GM21381 (cell line): Measurements from ENCODE around the gene UFSP2.

Source experiments
- ATAC-seq: cut with Tn5 transposase; IDR thresholded peaks from one replicate; pipeline ENCODE4 v1.9.1; 2021; ENCODE audit warnings: mild to moderate bottlenecking, moderate library complexity; ENCODE audit not compliant: unreplicated experiment

Gene UFSP2

DNA sequence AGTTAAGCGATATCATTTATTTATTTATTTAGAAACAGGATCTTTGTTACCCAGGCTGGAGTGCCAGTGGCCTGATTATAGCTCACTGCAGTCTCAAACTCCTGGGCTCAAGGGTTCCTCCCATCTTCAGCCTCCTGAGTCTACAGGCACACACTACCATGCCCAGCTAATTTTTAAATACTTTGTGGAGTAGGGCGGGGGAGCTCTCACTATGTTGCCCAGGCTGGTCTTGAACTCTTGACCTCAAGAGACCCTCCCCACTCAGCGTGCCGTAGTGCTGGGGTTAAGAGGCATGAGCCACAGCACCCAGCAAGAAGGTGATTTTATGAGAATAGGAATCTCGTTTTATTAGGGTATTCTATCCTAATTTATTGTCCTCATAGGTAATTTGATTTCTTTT, 3.9 kb upstream of the UFSP2 start:
- ATAC-seq = no peak

DNA sequence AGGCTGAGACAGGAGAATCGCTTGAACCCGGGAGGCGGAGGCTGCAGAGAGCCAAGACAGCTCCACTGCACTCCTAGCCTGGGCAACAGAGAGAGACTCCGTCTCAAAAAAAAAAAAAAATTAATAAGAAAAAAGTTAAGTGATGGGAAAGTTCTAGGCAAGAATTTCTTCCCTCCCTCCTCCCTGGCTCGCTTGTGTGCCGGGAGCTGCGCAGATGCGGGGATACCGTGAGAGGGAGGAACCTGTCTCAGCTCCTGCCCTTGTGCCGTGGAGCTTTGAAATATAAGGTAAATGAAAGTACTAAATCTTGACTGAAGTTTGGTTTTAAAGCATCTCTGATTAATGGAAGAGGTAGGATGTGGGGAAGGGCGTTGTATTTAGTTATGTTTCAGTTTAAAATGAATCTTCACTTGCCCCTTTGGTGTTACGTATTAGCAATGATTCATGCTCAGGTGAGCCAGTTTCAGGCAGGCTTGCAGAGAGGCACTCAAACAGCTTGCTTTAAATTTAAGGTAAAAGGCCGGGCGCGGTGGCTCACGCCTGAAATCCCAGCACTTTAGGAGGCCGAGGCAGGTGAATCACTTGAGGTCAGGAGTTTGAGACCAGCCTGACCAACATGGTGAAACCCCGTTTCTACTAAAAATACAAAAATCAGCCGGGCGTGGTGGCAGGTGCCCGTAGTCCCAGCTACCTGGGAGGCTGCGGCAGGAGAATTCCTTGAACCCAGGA, 1.4 kb upstream of the UFSP2 start:
- no peak for ATAC-seq

DNA sequence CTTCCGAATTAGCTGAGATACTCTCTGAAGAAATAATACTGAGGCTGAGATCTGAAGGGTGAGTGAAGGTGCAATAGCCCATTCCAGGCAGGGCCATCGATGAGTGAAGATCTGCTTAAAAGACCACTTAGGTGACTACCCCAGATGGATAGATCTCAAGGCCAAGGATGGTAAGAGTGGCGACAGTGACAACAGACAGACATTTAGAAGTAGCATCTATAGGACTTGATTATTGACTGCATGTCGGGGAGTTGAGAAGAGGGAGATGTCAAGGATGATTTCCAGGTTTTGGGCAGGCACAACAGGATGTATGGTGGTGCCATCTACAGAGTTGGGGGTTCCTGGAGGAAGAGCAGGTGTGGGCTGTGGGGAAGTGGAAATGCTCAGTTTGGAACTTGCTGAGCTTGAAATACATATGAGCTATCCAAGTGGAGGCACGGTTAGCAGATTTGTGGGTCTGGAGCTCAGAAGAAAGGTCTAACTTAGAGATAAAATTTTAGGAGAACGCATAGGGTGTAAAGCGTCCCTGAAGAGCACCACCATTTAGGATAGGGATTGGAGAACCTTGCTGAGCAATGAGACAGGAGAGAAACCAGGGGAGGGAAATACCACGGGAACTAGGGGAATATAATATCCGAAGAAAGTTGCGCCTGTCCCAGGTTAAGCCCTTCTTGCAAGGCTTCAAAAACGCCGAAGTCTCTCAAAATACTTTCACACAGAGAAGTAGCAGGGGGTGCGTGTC, 688 bp downstream of the UFSP2 start:
- ATAC-seq = peak; percentile 3

DNA sequence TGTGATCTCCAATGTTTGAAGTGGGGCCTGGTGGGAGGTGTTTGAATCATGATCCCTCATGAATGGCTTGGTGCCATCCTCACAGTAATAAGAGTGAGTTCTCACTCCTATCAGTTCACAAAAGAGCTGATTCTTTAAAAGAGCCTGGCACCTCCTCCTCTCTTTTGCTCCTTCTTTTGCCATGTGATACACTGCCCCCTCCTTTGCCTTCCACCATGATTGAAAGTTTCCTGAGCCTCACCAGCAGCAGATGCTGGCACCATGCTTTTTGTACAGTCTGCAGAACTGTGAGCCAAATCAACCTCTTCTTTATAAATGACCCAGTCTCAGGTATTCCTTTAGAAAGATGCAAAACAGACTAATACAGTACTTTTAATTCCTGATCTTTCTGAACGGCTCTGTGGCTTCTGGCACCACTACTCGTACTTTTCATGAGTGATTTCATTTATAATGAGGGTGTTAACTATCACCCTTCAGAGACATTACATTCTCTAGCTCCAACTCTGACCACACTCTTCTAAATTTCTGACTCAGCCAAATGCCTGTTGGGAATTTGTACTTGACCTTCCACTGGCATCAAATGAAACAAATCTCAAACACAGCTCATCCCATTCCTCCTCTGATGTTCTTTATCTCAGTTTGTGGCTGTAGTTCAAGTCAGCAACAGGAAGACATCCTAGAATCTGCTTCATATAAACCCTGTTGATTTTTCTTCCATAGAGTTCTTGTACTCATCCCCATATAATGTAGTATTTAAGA, 4.2 kb downstream of the UFSP2 start:
- ATAC-seq = no peak

DNA sequence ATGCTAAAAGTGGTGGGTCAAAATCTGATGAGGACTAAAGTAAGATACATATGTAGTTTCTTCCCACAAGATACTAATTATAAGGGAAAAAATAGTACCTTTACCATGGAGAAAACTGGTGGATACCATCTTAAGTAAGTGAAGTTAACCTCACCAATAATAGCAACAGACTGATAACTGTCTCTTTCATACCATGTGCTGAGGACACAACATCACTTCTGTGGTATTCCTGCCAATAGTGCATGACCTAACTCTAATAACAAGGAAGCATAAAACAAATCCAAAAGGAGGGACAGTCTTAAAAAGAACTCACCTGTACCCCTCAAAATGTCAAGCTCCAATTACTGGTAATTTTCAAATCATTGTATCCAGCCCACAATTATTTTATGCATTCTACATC, 8.8 kb downstream of the UFSP2 start:
- no peak for ATAC-seq

DNA sequence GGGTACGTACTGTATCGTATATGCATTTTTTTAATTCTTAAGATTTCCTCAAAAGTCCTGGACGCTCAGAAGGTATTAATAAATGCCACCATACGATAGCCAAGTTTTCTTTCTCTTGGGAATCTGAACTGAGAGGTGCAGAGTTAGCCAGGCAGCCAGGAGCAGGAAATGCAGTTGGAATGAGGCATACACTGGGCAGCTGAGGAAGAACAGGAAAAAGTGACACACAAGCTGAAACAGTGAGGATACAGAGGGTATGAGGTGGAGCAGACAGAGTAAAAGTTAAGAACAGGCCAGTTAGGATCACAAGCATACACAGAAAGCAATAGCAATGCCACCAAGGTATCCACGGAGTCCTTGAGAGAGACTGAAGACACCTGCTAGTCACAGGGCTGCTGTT, 13.4 kb downstream of the UFSP2 start:
- no peak for ATAC-seq

DNA sequence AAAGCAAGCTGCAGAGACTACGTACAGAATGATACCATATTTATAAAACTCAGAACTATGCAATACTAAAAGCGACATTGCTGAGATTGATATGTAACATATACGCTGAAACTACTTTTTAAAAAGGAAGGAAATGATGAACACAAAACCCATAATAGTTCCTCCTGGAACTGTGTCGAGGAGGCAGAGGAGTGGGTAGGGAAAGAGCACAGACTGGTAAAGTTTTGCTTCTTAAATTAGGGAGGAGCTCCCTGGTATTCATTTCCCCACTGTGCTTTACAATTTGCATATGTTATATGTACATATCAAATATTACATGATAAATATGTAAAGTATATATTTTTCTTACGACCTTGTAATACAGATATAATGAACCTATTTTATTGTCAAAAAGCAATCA, 13.9 kb downstream of the UFSP2 start:
- ATAC-seq = no peak

DNA sequence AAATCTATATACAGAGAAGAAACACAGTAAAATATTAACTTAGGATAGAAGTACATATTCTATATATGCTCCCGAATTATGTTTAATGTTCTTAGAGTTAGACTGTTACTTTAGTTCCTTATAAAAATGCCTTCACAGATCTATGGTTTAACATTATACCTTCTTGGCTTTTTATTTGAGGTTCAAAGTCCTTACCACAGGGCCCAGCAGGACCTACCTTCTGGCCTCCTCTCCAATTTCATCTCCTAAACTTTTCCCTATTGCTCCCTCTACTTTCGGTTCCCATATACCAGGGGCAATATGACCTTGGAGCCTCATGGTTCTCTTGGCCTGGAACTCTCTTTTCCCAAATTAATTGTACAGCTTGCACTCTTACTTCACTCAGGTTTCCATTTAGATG, 17.3 kb downstream of the UFSP2 start:
- ATAC-seq = no peak

DNA sequence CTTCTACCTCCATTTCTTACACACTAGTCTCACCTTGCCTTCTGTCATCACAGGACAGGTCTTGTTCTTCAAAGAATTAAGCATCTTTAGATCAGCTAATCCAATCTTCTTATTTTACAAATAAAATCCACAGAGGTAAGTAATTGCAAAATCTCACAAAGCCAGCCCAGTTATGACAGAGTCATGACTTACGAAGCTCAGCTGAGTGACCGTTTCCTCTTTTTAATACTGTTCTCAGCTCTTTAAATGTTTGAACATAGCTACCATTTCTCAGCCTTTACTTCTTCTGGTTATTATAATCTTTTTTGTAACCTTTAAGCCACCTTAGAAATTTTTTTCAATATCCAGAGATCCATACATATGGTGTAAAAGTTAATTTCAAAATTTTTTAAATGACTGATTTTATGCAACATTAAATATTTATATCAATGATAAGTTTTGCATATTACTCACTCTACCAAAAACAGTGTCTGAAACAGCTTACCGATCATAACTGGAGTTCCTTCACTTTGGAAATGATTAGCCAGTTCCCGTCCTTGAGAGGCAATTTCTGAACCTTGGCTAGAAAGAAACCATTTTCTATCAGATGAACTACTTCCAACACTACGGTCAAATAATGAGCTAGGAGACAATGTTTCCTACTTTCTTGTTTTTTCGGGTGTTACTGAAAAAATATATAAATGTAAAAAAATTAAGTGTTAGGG, 20.3 kb downstream of the UFSP2 start:
- ATAC-seq = peak; percentile 56

DNA sequence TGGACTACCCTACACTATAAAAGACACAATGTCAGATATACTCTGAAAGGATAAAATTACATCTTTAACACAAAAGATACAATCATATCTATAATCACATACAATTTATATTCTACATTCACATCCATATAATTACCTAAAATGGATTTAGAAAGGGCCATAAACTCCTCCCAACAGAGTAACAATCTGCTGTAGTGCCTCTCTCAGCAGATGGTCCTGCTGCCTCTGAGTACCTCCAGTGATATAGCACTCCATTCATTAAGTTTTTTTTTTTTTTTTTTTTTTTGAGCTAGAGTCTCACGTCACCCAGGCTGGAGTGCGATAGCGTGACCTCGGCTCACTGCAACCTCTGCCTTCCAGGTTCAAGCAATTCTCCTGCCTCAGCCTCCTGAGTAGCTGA, 21.7 kb downstream of the UFSP2 start:
- no peak for ATAC-seq

DNA sequence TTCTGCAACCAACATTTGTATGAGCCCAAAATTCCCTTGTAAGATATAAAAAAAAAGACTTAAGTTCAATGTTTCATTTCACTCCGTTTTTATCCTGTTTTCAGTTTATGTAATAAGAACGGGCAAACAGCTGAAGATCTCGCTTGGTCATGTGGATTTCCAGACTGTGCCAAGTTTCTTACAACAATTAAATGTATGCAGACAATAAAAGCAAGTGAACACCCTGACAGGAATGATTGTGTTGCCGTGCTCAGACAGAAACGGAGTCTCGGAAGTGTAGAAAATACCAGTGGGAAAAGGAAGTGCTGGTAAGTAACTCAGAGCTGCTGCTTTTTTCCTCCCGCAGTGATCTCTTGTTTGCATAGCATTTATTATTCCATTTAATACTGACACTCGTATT, 26.3 kb downstream of the UFSP2 start:
- ATAC-seq = no peak

DNA sequence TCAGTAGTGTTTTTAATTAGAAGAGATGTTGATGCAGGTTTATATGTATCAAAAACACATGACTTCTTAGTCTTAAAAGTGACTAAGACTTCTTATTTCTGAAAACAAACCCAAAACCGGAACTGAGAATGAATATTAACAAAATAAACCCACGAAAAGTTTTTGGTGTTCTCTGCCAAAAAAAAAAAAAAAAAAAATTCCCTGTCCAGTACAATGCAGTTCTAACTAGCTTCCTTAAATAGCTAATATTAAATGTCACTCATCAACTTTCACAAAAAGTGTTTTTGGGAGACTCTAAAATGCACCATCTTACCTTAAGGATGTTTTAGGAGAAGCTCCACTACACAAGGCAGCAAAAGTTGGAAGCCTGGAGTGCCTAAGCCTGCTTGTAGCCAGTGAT, 27.1 kb downstream of the UFSP2 start:
- no peak for ATAC-seq

DNA sequence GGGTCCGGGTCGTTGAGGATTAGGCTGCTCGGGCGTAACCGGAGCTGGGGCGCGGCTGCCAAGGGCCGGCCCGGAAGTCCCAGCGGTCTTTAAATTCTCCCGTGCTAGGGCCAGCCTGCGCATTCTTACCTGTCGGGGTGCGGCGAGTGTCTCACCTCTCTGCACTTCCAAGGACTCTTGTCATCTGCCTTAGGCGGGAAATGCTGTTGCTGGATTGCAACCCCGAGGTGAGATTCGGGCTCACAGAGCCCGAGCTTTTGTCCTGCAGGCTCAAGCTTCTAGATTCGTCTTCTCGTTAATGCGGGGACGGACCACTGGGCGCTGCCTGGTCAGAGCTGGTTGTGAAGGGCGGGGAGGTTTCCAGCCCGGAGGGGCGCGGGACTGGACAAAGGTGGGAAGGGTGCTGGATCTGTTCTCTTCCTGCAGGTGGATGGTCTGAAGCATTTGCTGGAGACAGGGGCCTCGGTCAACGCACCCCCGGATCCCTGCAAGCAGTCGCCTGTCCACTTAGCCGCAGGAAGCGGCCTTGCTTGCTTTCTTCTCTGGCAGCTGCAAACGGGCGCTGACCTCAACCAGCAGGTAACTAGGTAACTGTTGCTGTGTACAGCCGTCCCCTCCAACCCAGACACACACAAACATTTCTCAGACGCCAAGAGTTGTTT, 28.9 kb downstream of the UFSP2 start, which contains the start of gene ANKRD37:
Gene ANKRD37, plus strand, starts transcription at position 118 of the 662 bp plus-strand sequence. Its CDS starts 83 bp downstream, at position 201.
- no peak for ATAC-seq

DNA sequence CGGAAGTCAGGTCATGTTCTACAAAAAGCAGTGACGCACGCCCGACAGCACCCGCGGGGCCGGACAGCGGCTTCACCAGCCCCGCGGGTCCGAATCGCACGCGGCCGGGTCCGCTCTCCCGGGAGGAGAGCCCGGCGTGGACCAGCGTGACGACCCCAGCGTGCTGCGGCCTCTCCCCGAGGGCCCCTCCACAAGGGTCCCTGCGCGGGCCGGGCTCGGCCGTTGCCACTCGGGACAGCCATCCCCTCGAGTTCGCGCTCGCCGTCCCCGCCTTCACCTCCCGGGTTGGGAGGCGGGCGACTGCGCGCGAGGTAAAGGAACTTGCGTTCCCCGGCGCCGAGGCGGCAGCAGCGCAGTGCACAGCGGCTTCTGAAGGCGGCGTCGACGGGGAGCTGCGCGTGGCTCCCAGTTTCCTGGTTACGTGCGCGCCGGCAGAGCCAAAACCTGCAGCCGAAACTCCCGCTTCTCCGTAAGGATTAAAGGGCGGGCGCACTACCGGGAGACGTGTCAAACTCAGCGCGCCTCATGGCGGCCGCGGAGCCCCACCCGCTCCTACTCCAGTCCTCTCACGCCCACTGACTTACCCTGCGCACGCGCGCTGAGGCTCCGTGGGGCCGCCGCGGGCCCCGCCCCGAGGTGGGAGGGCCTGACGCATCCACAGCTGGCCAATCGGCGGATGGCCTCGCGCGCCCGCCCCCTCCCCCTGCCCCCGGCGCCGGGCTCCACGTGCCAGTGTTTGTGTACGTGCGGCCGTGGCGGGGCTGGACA, 29.6 kb downstream of the UFSP2 start:
- peak; percentile 75 for ATAC-seq

DNA sequence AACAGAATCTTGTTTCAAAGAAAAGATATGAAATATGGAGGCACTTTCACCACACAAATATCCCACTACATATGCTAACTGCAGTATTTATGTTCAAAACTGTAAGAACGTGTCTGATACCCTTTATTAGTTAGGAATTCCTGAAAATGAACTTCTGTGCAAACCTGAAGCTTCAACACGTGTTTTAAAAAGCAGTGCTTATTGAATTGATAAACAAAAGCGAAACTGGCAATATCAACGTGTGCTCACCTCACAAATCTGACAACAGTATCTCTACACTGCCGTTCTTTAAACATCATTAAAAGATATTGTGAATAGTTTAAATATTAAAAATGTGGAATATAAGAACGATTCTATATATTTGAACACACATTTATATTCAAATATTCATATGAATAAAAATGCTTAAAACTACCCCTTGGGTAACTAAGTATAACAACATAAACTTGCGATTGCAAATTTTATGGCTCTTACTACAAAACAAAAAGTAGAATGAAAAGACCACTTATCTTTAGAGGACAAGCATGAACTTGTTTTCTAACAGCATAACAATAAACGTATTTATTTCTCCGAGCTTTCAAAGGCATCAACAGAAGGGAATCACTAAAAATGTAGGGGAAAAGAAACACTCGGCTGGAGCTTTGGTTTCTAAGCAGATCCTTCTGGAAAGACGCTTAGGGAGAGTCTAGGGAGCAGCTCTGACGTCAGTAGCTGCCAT, 30.4 kb downstream of the UFSP2 start, which contains the start of gene LRP2BP:
Gene LRP2BP, minus strand, starts transcription at position 687 of the 718 bp plus-strand sequence. CDS start 17,738 bp downstream, outside the sequence.
- ATAC-seq = no peak

DNA sequence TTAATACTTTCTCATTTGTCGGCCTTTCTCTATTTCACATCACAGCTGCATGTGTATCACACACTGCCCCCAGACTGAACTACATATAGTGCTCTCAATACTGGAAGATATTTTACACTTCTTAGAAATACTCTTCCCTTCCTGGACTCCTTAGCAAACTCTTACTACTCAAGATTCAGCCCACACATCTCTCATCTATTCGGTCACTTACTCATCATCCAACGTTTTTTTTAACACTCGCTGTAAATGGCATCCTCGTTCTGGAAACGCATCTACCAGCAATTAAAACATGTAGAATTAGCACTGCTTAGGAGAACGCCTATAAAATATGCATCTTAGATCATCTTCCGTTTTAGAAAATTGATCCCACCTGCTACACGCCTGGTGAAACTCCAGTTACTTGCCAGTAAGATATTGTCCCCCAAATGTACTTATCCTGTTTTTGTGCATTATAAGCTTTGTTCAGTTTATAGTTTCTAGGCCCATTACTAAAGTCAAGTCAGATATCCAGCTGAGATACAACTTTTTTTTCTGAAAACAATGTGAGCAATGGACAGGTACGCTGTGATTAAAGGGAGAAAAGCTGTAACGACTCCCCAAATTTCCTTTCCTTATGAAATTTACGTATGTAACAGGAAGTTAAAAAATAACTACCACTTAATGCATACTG, 31.1 kb downstream of the UFSP2 start:
- no peak for ATAC-seq

DNA sequence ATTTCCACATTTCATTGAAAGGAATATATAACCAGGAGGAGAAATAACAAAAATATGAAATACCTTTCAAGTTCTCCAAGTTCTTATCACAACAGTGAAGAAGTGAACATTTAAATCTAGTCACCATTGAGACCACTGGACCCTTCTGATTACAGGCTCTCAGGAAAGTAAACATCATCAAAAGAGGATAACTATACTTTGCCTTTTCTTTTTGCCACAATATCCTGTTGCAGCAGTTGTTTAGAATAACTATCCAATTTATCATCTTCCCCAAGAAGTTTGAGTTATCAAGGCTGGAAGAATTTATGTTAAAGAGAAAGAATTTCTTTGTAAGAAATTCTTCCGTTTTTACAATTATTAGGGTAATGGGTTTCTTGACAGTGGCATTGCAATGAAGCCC, 33.6 kb downstream of the UFSP2 start:
- ATAC-seq = no peak

DNA sequence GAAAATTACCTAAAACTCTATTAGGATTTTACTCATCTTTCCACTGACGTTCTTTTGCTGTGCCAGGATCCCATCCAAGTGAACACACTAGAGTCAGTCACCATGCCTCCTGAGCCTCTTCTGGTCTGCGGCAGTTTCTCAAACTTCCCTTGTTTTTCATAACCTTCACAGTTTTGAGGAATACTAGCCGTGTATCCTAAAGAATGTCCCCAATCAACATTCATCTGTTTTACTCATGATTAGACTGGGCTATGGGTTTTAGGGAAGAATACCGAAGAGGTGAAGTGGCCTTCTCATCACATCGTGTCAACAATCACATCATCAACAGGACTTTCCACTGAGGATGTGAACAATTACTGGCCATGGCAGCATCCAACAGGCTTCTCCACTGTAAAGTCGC, 34.8 kb downstream of the UFSP2 start:
- ATAC-seq = no peak
